Right lobe of liver (tissue), 4 donors: Measurements from ENCODE around the gene C4orf50.

Experiments used
- POLR2A ChIP-seq: fragments of 450-650 bp; IDR thresholded peaks from one replicate; pipeline ENCODE4 v1.6.1; 2017; ENCODE audit warnings: antibody characterized with exemption, mild to moderate bottlenecking
- TF ChIP-seq, protein P1 (sequence below), 4 donors: fragments of 200-600 bp in 3 of 4; fragments of 450-650 bp in 1 of 4; IDR thresholded peaks; one replicate each; pipeline versions ENCODE4 v1.5.1 to v1.8.0; 2016 to 2022; ENCODE audit warnings: antibody characterized with exemption in 4 of 4, mild to moderate bottlenecking in 2 of 4
- donor health status: DM: no; HTN: no; CAD: no.
- donor health status: DM: no; HTN: no; CAD: no.
- donor health status: DM: no; HTN: yes; CAD: no.

DNA sequence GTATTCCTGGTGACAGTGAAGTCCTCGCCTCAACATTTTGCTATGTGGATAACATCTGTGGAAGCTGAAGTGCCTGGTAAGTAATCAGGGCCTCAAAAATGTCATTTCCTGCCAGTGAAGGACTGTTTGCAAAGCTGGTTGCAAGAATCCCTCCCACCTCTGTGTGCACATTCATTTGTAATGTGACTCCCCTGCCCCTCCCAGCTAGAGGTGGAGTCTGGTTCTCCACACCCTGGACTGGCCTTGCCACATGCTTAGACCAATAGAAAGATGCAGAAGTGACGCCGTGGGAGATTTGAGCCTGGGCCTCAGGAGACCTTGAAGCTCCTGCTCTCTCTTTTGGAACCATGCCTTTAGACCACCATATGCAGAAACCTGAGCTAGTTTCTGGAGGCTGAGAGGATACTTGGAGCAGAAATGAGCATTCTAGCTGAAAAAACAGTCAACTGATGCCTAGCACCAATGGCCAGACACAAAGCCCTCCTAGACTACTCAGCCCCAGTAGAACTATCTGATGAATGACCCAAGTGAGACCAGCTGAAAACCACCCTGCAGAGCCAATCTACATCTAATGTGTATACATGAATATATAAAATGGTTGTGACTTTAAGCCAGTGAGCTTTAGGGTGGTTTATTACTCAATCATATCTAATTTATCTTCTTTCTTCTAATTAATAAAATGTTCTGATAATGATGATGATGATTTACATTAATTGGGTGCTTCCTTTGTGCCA, 77.6 kb downstream of the C4orf50 start:
- TF ChIP-seq, protein P1, sequence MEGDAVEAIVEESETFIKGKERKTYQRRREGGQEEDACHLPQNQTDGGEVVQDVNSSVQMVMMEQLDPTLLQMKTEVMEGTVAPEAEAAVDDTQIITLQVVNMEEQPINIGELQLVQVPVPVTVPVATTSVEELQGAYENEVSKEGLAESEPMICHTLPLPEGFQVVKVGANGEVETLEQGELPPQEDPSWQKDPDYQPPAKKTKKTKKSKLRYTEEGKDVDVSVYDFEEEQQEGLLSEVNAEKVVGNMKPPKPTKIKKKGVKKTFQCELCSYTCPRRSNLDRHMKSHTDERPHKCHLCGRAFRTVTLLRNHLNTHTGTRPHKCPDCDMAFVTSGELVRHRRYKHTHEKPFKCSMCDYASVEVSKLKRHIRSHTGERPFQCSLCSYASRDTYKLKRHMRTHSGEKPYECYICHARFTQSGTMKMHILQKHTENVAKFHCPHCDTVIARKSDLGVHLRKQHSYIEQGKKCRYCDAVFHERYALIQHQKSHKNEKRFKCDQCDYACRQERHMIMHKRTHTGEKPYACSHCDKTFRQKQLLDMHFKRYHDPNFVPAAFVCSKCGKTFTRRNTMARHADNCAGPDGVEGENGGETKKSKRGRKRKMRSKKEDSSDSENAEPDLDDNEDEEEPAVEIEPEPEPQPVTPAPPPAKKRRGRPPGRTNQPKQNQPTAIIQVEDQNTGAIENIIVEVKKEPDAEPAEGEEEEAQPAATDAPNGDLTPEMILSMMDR (IDR thresholded peaks at IDR 0.05): no peak
- no peak for TF ChIP-seq POLR2A
